T-helper 1 cell (primary cell): ENCODE results near the gene LRRC41.
"Not testable (repeated sequence)": the region's sequence is repeated elsewhere in the genome, so short reads cannot be mapped to it uniquely, and the experiment has no call there.

Experiments used
- DNase-seq, 5 donors: peaks; one replicate each; pipeline ENCODE4 v3.0.0-alpha.2; 2012 to 2020

The LRRC41 gene

DNA sequence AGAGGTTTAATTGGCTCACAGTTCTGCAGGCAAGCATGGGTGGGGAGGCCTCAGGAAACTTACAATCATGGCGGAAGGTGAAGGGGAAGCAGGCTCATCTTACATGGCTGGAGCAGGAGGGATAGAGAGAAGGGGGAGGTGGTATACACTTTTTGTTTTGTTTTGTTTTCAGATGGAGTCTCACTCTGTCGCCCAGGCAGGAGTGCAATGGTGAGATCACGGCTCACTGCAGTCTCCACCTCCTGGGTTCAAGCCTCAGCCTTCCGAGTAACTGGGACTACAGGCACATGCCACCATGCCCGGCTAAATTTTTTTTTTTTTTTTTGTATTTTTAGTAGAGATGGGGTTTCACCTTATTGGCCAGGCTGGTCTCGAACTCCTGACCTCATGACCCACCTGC lies 18.8 kb upstream of the LRRC41 start:
- DNase-seq: not testable (repeated sequence)

DNA sequence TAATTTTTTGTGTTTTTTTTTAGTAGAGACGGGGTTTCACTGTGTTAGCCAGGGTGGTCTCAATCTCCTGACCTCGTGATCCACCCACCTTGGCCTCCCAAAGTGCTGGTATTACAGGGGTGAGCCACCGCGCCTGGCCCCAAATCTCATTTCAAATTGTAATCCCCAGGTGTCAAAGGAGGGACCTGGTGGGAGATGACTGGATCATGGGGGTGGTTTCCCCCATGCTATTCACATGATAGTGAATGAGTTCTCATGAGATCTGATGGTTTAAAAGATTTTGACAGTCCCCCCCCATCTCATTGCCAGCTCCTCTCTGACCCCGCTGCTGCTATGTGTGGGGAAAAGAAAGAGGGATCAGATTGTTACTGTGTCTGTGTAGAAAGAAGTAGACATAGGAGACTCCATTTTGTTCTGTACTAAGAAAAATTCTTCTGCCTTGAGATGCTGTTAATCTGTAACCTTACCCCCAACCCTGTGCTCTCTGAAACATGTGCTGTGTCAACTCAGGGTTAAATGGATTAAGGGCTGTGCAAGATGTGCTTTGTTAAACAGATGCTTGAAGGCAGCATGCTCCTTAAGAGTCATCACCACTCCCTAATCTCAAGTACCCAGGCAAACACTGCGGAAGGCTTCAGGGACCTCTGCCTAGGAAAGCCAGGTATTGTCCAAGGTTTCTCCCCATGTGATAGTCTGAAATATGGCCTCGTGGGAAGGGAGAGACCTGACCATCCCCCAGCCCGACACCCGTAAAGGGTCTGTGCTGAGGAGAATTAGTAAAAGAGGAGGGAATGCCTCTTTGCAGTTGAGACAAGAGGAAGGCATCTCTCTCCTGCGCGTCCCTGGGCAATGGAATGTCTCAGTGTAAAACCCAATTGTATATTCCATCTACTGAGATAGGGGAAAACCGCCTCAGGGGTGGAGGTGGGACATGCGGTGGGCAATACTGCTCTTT lies 16.8 kb upstream of the LRRC41 start:
- not testable (repeated sequence) for DNase-seq

DNA sequence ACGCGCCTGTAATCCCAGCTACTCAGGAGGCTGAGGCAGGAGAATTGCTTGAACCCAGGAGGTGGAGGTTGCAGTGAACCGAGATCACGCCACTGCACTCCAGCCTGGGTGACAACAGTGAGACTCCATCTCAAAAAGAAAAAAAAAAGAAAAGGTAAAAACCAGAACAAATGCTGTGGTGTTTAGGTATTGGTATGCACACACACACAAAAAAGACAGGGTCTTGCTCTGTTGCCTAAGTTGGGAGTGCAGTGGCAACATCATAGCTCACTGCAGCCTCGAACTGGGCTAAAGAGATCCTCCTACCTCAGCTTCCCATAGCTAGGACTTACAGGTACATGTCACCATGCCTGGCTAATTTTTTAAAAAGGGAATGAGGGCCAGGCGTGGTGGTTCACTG lies 15.9 kb upstream of the LRRC41 start:
- not testable (repeated sequence) for DNase-seq

DNA sequence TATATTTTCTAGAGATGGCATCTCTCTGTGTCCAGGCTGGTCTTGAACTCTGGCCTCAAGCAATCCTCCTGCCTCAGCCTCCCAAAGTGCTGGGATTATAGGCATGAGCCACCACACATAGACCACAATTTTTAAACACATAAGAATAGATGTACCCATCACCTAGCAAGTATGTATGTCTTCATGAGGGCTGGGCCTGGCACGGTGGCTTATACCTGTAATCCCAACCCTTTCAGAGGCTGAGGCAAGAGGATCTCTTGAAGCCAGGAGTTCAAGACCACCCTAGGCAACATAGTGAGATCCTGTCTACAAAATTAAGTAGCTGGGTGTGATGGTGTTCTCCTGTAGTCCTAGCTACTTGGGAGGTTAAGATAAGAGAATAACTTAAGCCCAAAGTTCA lies 13.9 kb upstream of the LRRC41 start:
- no peak for DNase-seq

DNA sequence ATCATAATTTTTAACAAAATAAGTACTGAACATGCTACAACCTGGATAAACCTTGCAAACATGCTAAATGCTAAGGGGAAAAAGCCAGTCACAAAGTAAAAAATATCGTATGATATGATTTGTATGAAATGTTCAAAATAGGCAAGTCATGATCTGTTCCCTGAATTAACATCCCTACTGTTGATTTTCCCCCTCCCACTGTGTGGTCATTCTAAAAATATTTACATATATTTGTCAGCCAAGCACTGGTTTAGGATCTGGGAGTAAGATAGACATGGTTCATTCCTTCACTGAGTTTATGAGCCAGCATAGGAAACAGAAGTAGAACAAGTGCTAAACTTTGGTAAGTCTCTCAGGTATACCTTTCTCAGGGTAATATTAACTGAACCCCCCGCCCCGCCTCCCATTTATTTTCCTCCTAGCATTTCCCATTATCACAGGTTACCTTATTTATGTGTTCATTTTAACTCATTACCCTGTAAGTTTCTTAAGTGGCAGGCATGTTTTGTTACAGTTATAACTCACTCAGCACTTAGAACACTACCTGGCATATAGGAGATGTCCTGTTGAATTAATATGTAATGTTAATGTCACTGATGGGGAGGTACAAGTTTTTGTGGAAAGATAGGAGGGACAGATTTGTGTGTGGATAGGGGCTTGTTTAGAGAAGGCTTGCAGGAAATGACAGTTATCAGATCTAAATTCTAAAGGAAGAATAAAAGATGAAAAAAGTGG lies 12.4 kb upstream of the LRRC41 start:
- no peak for DNase-seq

DNA sequence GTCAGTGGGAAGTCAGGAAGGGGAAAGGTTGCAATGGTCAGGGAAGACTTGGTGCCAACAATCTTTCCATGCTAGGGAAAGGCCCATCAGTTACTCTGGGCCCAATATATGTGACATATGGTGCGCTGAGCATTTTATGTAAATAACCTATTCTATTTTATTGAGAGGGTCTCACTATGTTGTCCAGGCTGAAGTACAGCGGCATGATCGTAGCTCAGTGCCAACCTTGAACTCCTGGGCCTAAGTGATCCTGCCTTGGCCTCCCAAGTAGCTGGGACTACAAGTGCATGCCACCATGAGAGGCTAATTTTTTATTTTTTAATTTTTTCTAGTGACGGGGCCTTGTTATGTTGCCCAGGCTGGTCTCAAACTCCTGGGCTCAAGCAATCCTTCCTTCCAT lies 6.9 kb upstream of the LRRC41 start:
- DNase-seq: no peak

DNA sequence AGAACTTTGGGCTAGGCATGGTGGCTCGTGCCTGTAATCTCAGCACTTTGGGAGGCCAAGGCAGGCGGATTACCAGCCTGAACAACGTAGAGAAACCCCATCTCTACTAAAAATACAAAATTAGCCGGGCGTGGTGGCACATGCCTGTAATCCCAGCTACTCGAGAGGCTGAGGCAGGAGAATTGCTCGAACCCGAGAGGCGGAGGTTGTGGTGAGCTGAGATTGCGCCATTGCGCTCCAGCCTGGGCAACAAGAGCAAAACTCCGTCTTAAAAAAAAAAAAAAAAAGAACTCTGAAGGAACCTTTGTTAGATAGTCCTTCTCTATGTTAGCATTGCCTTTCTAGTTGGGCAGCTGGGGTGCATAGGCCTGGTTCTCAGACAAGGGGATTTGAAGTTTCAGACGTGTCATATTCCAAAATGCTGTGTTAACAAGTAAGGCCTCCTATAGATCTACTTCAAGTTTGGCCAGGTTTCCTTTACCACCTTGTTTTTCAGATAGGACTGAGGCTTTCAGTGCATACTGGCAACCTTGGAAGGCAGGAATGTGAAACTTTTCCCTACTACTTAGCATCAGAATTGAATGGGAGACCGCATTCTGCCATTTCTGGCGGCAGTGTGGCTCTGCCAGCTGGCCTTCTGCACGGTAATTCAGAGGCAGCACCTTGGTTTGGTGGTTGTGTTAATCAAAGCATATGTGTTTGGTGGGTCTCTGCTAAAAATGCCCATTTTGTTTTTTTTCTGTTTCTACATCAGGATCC lies 6.2 kb upstream of the LRRC41 start:
- DNase-seq: no peak

DNA sequence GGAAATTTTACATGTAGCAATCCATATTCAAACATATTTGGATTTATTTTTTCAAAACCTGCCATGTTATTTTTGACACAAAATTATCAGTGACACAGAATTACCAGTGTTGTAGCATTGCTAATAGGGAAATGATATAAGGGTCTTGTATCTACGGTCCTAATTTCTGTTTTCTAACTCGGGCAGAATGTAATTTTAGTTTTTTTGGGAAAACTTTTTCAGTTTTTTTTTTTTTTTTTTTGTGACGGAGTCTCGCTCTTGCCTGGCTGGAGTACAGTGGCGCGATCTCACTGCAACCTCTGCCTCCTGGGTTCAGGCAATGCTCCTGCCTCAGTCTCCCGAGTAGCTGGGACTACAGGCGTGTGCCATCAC lies 2.7 kb upstream of the LRRC41 start:
- DNase-seq: no peak

DNA sequence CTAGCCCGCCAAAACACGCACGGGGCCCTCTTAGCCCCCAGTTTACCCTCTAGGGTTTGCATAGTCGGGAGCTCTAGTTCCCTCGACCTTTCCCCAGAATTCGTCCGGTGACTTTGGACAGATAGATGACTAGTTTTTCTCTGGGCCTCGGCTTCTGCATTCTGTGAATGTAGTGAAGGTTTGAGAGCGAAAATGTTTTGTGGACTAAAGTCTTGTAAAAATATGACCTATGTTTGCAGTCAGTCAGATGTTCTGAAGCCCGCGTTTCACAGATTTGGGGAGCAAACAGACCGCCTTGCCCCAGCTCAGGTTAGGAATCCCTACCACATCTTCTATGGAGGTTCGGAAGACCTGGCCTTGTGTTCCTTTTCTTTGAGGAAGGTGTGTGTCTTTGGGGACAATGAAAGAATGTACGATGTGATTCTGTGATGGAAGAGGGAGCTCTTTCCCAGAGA lies 483 bp upstream of the LRRC41 start:
- DNase-seq: no peak

DNA sequence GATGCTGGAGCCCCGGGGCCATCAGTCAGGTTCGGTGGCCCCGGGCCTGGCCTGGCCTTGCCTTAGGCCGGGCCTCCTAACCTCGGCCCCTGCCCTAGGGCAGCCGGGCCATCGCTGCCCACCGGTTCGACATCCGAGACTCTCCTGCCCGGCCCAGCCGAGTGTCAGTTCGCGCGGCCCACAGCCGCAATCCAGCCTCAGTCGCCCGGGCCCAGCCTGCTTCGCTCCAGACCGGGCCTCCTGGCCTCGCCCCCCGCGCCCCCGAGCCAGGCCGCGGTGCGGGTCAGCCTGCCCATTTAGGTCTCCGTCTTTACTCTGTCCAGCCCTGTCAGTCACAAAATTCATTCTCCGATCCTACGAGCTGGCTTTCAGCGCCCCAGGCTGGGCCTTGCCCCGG lies 777 bp downstream of the LRRC41 start:
- DNase-seq: peak in 4 of 5 donors; percentile 14 to 42 (median 18)

DNA sequence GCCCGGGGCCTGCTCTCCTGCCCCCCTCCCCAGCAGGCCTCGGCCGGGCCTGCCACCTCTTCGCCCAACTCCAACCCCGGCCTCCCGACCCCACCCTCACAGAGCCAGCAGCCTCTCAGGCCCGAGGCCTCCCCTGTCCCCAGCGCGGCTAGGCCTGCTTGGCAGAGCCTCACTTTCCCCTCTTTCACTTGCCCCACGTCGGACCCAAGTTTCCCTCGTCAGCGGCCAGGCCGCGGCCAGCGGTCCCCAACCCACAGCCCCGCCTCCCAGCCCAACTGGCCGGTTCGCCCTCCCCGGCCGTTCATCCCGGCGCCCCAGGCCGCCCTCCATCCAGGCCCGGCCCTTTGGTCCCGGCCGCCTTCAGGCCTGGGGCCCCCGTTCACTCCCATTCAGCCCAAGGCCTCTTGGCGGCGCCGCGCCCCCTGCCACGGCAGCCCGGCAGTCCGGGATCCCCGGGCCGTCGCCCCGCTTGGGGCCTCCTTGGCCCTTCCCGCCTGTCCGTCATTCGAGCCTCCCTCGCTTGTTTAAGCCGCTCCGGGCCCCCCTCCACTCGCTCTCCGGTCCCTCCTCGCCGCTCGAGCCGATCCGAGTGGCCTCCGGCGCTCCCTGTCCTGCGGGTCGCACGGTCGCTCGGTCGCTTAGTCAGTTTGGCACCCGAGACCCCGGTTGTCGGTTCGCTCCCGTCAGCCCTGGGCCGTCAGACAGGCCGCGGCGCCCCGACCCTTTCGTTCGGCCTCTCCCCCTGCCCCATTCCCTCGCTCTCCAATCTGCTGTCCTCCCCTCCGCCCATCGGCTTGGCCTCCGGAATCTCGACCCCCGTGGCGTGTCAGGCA lies 1.4 kb downstream of the LRRC41 start:
- peak; percentile 16 to 60 (median 35) for DNase-seq

DNA sequence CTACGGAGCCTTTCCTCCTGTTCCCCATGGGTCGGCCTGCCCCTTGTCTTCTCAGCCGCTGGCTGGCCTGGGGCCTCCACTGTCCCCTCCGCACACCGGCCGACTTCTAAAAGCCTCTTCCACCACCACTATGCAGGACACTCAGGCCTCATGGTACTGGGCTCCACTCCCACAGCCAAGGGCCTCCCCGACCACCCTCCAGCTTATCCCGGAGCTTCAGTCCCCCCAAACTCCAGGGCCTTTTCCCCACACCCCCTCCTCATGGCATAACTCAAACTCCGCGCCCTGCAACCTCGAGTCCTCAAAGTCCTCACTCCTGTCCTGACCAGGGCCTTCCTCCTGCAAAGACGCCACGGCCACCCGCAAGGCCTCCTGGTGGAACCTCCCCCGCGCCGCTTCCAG lies 2.0 kb downstream of the LRRC41 start:
- DNase-seq: no peak

DNA sequence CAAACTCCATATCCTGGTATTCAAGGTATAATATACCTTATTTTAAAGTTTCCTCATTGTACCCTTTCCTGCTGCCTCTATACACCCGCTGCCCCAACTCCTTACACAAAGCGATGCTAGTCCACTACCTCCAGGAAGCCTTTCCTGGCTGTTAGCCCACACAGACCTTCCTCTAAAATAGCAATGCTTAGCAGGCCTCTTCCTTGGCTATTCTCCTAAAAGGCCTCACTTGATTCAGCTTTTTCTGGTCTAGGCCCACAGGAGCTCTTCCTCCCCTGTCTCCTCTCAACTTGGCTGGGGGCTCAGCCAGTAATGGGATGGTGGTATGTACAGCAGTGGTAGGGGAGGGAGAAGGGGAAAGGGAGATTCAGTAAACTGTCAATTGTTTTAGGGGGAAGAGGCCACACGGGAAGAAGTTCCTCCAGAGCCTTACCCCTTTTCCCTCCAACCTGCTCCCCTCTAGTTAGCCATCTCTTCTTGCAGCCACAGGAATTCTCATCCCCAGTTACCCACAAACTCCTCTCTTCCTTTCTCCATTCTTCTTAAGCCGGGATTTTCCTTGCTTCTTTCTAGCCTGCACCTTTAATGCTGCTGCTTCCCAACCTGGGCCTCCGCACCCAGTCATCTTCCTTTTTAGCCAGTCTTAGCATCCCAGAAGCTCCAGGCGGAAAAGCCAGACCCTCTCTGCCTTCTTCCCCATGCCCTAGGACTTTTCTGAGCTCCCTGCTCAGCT lies 2.6 kb downstream of the LRRC41 start:
- DNase-seq: no peak

DNA sequence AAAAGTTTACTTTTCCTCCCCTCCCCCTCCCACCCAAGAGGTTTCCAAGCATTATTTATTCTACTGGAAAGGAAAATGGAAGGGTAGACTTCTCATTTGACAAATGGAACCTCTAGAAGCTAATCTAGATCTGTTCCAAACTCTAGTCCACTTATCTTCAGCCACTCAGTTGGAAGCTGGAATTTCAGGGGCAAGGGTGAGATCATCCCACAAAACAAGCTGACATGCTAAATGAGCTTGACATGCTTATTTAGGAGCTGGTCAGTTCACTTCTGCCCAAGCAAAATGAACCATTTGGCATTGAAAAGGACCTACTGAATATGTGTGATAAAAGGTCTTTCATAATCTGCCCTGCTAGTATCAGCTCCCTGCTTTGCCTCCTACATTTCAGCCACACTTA lies 5.0 kb downstream of the LRRC41 start:
- no peak for DNase-seq

DNA sequence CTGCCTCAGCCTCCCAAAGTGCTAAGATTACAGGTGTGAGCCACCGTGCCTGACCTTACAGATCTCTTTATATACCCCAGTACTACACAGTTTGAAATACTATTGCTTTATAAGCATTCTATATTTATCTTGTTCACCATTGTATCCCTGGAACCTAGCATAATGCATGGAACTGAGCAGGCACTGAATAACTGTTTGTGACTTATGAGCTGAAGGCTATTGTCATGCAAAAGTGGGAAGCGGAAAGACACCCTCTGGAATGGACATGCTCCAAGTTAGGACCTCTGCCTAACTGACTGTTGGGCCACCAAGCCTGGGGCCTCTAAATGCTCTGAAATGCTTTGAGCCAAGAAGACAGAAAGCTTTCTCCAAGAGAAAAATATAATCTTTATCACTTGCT lies 8.1 kb downstream of the LRRC41 start:
- DNase-seq: no peak

DNA sequence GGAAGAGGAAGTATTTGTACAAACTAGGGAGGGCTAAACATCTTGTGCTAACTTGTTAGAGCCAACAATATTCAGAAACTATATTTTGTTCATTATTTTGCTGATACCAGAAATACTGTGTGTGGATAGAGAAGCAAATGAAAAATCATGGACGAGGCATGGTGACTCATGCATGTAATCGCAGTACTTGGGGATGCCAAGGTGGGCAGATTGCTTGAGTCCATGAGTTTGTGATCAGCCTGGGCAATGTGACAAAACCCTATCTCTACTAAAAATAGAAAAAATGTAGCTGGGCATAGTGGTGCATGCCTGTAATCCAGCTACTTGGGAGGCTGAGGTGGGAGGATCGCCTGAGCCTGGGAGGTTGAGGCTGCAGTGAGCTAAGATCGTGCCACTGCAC lies 13.4 kb downstream of the LRRC41 start:
- no peak for DNase-seq

DNA sequence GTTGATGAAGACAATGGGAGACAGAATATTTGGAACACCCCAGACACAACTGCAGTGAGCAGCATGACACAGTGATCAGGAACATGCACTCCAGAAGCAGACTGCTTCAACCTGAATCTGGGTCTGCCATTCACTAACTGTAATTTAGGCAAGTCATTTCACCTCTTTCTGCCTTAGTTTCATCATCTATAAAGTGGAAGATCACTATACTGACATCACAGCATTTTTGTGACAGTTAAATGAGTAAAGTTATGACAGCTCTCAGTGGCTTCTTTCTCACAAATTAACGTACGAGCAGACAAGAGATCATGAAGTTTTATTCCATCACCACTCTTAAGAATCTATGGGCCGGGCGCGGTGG lies 14.3 kb downstream of the LRRC41 start:
- DNase-seq: no peak

DNA sequence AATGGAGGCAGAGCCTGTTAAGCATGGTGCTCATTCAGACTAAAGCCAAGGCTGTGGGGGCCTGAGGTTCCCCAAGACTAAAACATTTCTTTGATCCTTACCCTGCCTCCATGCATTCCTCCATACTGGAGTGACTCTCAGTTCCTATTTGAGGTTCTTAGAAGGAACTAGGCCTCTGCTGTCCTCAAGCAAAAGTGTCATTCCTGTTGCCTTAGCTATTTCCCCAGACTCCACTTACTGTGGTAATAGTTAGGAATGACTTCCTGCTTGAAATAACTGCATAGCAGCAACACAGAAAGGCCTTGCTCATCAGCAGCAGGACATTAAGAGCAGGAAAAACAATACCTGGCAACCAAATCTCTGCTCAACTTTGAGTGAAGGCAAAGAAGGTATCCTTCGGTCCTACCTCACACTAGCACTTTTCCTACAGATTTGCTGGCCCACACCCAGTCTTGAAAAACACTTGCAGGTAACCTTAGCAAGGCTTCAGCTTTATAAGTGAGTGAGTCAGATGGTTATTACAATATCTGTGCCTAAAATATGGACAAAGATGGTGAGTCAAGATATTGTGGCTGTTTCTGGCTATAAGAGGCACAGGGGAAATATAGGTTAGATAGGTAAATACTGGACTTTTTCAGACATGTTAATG lies 14.8 kb downstream of the LRRC41 start:
- no peak for DNase-seq

DNA sequence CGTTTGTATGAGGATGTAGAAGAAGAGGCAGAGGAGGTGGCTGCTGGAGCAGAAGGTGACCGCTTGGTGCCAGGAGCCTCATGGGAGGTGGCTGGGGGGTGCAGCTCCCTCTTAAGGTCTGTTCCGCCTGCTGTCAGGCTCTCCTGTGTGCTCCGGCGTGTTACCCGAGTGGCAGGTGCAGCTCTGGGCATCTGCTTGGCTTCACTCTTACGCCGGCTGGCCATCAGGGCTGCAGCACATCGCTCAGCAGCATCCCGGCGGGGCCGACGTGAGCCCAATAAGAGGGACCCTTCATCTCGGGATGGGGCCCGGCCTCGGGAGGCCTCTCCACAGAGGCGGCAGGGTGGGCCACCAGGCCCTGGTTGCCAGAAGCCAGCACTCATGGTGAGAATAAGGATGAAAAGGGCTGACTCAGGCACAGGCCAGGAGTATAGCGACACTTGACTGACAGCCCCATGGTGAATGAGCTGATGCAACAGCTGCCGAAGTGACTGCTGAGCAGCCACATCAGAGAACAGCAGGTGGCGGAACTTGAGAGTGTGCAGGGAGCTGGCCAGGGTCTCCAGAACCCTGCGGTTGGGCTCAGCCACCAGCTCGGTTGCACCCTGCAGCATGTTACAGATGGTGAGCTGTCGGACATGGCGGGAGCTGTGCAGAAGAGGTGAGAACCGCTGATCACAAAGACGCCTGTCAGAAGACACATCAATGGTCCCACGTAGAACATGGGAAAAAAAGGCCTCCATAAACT lies 17.5 kb downstream of the LRRC41 start:
- peak in 1 of 5 donors; percentile 83 for DNase-seq
